MV-4-11 (cell line): Measurements from ENCODE around the gene GOLGA3.
A peak's percentile ranks its signal among the peaks of the same experiment; 100 is the strongest.
"Not testable (repeated sequence)": the region's sequence is repeated elsewhere in the genome, so short reads cannot be mapped to it uniquely, and the experiment has no call there.

ENCODE experiments used
- DNase-seq: peaks from one replicate; lab custom pipeline; 2025; lab: John Stamatoyannopoulos, UW

Gene GOLGA3, protein sequence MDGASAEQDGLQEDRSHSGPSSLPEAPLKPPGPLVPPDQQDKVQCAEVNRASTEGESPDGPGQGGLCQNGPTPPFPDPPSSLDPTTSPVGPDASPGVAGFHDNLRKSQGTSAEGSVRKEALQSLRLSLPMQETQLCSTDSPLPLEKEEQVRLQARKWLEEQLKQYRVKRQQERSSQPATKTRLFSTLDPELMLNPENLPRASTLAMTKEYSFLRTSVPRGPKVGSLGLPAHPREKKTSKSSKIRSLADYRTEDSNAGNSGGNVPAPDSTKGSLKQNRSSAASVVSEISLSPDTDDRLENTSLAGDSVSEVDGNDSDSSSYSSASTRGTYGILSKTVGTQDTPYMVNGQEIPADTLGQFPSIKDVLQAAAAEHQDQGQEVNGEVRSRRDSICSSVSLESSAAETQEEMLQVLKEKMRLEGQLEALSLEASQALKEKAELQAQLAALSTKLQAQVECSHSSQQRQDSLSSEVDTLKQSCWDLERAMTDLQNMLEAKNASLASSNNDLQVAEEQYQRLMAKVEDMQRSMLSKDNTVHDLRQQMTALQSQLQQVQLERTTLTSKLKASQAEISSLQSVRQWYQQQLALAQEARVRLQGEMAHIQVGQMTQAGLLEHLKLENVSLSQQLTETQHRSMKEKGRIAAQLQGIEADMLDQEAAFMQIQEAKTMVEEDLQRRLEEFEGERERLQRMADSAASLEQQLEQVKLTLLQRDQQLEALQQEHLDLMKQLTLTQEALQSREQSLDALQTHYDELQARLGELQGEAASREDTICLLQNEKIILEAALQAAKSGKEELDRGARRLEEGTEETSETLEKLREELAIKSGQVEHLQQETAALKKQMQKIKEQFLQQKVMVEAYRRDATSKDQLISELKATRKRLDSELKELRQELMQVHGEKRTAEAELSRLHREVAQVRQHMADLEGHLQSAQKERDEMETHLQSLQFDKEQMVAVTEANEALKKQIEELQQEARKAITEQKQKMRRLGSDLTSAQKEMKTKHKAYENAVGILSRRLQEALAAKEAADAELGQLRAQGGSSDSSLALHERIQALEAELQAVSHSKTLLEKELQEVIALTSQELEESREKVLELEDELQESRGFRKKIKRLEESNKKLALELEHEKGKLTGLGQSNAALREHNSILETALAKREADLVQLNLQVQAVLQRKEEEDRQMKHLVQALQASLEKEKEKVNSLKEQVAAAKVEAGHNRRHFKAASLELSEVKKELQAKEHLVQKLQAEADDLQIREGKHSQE (N-terminal part only)

DNA sequence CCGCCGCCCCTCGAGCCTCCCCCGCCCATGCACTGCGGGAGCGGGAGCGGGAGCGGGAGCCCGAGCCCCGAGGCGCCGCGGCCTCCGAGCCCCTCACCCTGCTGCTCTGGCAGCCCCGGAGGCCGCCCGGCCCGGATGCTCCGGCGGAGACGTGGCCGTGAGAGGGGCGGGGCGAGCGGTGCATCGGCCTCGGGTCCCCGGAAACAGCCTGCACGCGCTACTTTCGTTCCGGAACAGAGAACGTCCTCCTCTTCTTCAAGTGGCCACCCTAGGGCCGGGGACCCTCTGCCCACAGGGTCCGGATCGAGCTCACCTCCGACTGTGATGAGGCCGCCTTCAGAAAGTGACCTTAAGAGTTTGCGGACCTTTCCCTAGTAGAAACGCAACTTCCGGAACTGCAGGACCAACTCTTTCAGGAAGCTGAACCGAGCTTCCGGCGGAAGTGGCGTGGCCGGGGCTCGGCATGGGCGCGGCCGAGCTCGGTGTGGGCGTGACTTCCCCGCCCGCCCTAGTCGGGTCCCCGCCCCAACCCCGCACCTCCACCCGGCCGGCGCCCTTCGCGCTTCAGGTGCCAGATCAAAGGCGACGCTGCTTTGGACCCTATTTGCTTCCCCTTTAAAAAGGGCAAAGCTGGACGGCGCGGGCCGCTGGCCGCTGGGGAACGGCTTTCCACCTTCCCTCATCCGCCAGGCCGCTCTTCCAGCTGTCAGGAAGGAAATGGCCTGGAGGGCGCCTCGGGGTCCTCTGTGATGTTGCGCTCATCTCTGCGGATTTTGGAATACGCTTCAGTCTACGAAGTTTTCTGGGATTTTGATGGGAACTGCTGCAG lies at the start of gene GOLGA3:
GOLGA3 (minus strand) TSS at position 164 of the 829 bp plus-strand sequence. CDS start 6,741 bp downstream, outside the sequence.
- peak; percentile 86 for DNase-seq

DNA sequence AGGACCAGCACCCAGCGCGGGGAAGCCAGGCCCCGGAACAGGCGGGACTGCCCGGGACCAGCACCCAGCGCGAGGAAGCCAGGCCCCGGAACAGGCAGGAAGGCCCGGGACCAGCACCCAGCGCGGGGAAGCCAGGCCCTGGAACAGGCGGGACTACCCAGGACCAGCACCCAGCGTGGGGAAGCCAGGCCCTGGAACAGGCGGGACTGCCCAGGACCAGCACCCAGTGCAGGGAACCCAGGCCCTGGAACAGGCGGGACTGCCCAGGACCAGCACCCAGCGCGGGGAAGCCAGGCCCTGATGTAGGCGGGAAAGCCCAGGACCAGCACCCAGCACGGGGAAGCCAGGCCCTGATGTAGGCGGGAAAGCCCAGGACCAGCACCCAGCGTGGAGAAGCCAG lies 46.0 kb upstream of the GOLGA3 start:
- DNase-seq, result not testable (repeated sequence)

DNA sequence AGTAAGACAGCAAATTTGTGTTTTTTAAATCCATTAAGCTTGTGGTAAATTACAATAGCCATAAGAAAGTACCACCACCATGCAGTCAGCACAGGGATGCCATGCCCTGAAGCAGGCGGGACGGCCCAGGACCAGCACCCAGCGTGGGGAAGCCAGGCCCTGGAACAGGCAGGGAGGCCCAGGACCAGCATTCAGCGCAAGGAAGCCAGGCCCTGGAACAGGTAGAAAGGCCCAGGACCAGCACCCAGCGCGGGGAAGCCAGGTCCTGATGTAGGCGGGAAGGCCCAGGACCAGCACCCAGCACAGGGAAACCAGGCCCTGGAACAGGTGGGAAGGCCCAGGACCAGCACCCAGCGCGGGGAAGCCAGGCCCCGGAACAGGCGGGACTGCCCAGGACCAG lies 45.5 kb upstream of the GOLGA3 start:
- DNase-seq, result no peak

DNA sequence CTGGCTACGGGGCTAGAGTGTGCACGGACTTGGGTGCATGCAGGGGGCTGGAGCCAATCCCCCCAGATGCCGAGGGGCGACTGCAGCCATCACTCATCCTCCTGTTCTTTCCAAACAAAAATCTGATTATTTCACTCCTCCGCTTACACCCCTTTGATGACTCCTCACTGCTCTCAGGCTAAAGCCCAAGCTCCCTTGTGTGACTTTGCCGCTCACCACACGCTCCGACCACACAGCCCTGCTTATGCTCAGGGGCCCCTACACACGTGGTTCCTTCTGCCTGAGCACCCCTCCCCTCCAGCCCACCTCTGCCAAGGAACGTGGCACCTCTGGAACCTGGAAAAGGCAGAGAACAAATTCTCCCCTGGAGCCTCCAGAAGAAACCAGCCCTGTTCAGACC lies 45.1 kb upstream of the GOLGA3 start:
- no peak for DNase-seq

DNA sequence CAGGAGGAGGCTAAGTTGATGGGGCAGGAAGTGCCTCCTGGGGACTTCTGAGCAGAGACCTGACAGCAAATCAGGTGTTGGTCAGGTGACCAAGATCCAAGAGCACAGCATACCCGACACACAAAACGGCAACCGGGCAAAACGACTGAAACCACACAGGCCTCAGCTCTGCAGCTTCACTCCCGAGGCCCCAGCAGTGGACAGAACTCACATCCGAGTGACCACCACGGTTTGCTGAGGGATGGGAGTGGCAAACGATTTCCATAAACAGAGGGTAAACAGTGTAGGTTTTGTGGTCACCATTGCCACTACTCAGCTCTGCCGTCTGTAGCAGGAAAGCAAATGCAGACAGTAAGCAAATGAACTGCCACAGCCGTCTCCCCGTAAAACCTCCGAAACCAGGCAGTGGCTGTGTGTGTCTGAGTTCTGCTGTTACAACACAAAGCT lies 44.3 kb upstream of the GOLGA3 start:
- no peak for DNase-seq

DNA sequence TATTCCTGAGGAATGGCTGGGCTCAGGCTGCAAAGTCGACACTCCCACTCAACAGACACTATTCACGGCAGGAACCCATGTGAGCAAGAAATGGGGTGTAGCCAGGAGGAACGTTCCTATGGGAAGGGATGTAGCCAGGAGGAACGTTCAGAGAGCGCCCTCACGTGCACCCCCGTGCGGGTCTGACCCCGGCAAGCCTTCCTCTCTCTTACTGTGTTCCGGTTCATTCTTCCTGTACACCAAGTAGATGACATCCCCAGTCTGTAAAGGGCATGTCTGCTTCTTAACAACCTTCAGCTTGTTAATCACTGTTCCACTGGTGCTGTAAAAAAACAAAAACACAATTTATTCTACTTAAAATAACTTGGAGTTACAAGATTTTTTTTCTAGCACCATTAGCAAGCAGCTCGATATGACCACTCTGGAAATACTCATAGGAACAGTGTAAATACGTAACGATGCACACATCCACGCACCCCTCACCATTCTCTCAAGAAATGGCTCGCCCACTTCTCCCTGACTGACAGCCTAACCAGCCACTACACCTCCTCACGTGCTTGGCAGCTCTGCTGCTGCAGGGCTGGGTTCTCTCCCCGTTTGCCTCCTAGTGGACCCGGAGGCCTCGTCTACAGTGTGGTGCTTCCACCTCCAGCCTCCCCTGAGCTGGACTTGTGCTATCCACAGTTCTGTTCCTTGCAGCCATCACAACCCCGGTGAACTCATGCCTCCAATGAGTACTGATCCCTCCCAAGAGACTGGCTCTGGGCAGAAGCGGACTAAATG lies 43.6 kb upstream of the GOLGA3 start:
- DNase-seq, result no peak

DNA sequence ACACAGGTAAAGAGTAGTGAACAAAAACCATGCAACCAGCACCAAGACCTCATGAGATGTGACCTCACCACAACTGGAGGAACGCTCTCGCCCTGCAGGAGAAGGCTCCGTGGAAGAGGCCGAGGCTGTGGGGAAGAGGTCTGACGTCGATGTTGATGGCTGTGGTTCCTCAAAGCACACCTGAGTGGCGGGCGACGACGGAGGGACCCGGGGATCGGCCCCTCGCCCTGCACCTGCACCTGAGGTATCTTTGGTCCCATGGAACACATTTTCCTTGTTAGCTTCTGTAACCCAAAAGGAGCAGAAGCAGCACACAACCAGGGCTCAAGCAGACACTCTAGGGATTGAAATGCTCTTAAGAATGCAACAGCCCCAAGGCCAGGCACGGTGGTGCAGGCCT lies 40.9 kb upstream of the GOLGA3 start:
- no peak for DNase-seq

DNA sequence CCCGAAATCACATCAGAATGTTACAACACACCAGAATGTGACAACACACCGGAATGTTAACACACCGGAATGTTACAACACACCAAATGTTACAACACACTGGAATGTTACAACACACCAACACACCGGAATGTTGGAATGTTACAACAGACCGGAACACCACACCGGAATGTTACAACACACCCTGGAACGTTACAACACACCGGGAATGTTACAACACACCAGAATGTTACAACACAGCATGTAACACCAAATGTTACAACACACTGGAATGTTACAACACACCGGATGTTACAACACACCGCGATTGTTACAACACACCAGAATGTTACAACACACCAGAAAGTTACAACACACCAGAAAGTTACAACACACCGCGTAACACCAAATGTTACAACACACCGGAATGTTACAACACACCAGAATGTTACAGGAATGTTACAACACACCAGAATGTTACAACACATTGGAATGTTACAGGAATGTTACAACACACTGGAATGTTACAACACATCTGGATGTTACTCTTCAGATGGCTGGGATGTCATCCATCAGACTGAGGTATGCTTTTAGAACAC lies 37.7 kb upstream of the GOLGA3 start:
- DNase-seq, result peak; percentile 61

DNA sequence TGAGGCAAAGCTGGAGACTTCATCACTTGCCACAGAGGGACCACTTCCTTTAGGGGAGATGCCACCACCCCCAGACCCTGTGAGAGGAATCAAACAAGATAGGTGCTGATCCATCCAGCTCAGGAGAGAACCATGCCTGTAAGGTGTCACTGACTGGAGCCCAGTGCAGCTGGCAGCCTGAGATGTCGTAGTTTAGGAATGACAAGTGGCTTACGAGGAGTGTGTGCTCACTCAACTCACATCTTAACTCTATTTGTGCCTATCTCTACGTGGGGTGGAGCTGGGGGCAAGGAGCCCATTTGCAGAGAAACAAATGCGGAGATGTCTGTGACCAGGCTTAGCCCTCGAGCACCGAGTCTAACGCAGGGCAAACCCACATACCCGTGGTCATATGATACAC lies 32.9 kb upstream of the GOLGA3 start:
- no peak for DNase-seq

DNA sequence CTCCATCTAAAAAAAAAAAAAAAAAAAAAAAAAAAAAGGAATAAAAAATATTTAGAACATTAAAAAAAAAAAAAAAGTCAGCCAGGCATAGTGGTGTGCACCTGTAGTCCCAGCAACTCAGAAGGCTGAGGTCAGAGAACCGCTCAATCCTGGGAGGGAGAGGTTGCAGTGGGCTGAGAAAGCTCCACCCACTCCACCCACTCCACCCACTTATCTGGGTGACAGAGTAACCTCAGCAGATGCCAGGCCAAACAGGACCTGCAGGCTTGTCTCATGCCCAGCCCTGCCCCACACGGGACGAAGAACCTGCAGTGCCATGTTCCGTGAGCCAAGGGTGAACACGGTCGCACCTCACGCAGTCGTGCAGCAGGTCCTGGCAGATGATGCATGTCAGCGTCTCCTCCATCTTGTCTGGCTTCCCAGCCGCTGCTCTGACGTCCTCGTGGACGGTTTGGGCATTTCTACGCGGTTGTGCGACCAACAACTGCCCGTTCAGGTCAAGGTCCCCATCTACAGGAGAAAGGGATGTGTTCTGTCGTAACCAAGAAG lies 30.1 kb upstream of the GOLGA3 start:
- DNase-seq, result no peak

DNA sequence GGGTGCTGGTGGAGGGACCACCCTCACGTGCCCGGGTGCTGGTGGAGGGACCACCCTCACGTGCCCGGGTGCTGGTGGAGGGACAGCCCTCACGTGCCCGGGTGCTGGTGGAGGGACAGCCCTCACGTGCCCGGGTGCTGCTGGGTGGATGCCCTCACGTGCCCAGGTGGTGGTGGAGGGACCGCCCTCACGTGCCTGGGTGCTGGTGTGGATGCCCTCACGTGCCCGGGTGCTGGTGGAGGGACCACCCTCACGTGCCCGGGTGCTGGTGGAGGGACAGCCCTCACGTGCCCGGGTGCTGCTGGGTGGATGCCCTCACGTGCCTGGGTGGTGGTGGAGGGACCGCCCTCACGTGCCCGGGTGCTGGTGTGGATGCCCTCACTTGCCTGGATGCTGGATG lies 28.4 kb upstream of the GOLGA3 start:
- DNase-seq, result not testable (repeated sequence)

DNA sequence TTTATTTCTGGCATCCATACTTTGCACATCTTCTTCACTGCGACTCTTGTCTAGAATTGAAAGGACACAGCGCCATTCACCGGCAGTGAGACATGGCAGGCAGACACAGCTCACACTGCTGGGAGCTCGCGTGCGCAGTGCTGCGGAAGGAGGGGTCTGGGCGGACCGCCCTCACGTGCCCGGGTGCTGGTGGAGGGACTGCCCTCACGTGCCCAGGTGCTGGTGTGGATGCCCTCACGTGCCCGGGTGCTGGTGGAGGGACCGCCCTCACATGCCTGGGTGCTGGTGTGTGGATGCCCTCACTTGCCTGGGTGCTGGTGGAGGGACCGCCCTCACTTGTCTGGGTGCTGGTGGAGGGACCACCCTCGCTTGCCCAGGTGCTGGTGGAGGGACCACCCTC lies 27.9 kb upstream of the GOLGA3 start:
- no peak for DNase-seq

DNA sequence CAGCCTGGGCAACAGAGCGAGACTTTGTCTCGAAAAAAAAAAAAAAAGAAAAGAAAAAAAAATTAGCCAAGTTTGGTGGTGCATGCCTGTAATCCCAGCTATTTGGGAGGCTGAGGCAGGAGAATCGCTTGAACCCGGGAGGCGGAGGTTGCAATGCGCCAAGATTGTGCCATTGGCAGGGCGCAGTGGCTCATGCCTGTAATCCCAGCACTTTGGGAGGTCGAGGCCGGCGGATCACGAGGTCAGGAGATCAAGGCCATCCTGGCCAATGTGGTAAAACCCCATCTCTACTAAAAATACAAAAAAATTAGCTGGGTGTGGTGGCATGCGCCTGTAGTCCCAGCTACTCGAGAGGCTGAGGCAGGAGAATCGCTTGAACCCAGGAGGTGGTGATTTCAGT lies 26.5 kb upstream of the GOLGA3 start:
- DNase-seq, result not testable (repeated sequence)

DNA sequence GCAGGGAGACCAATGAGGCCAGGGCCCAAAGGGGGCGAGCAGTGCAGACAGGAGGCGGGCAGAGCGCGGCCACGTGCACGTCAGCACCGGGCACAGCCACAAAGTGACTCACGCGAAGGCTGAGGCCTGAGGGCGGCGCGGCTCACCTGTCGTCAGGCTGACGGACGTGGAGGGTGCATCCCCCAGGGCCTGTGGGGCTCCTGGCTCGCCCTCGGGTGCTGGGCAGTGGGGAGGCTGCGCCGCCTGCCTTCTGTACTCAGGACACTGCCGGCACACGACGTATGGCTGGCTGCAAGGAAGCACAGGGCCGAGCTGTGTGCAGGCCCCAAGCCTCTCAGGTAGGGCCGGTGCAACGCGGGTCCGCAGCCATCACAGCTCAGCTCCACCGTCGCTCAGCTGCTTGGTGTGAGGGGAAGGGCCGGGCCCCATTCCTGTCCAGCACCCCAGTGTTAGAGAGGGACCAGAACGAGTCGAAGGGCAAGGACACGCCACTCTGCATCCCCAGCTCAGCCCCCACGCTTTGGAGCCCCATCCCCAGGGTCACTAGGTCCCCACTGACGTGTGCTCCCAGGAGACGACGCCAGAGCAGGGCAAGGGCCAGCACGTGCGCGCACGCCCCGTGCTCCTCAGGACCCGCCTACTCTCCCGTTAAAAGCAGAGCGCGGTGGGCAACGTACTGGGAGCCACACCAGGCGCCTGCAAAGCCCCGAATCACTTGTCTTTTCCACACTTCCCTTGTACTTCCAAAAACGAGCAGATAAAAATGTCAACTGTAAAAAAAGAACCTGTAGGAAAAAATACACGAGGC lies 24.8 kb upstream of the GOLGA3 start:
- no peak for DNase-seq

DNA sequence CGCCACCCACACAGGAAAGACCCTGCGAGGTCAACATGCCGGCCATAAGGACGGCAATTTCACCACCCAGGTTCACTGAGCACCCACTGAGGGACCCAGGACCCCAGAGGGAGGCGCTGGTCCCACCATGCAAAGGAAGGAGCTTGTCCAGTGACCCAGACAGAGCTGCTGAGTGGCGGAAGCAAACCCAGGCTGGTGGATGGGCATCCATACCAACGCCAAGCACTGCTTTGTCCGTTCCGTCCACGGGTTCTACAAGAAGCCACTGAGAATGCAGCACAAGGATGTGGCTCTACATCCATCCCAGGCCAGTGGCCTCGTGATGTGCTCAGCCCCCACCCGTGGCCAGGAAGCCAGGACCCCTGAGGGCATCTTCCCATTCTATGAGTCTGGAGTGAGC lies 23.8 kb upstream of the GOLGA3 start:
- no peak for DNase-seq

DNA sequence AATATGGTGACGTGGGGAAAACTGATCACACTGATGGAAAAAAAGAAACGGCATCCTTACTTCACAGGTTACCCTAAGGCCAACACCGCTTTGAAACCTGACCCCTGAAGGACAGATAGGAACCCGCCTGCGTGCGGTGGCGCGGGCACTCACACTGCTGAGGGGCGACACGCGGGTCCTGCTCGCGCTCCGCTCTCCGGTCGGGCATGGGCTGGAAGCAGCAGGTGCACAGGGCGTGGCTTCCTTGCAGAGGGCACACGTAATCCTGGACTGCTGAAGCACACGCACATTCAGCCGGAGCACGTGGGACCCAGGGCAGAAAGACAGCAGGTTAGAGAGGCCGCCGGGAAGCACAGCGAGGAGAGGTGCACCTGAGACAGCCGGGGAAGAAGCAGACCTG lies 22.8 kb upstream of the GOLGA3 start:
- DNase-seq, result no peak

DNA sequence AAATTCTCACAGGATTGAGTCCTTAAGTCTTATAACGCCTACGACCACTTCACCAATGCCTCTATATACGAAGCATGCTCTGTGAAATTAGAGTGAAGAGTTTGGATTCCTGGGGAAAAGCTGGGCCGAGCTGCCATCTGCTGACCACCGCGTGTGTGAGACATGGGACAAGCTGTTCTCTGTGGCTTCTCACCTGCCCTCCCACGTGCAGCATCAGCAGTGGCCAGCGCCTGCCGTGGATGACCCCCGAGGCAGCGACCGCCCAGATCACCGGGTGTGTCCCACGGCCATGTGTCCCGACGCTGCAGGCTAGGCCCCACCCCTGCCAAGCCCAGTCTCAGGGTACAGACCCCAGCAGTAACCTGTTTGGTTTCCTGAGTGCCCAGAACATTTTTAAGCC lies 21.6 kb upstream of the GOLGA3 start:
- no peak for DNase-seq

DNA sequence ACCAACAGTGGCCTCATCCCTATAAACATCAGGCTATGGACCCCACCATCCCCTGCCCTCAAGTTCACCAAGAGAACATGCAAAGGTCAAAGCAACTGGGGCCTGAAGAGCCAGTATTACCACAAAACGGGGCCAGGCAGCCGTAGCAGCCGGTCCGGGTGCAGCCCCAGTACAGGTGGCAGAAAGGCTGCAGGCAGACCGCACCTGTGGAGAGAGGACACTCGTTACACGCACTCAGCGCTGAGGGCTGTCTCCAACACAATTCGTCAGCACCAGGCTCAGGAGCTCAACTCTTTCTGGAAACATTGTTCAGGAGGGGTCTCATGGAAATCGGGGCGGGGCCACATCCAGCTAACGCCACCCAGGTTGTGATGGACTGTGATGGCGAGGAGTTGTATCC lies 19.9 kb upstream of the GOLGA3 start:
- no peak for DNase-seq
